HG03066 (cell line): ENCODE results near the gene PIGH.

Experiments used
- ATAC-seq: cut with Tn5 transposase; IDR thresholded peaks from one replicate; pipeline ENCODE4 v1.9.1; 2021; ENCODE audit warnings: low read depth; ENCODE audit not compliant: unreplicated experiment

The PIGH gene

GRCh38 chr14:67576216-67576955, 23.7 kb downstream of the PIGH start:
- no peak for ATAC-seq

GRCh38 chr14:67575684-67576083, 24.4 kb downstream of the PIGH start:
- ATAC-seq = no peak

- no peak for ATAC-seq
Observed at GRCh38 chr14:67574806-67575205, 25.3 kb downstream of the PIGH start.

GRCh38 chr14:67574156-67574555, 25.9 kb downstream of the PIGH start:
- ATAC-seq = no peak

GRCh38 chr14:67573228-67574010, 26.6 kb downstream of the PIGH start:
- ATAC-seq = no peak

GRCh38 chr14:67572608-67573007, 27.5 kb downstream of the PIGH start:
- ATAC-seq = no peak

- ATAC-seq = no peak
Observed at GRCh38 chr14:67571991-67572323, 28.1 kb downstream of the PIGH start.

GRCh38 chr14:67571275-67571990, 28.6 kb downstream of the PIGH start:
- ATAC-seq = no peak

- ATAC-seq = no peak
Observed at GRCh38 chr14:67570453-67570852, 29.6 kb downstream of the PIGH start.

GRCh38 chr14:67569651-67570290, 30.3 kb downstream of the PIGH start:
- no peak for ATAC-seq

- ATAC-seq = no peak
Observed at GRCh38 chr14:67569011-67569650, 30.9 kb downstream of the PIGH start.

GRCh38 chr14:67567654-67568053, 32.4 kb downstream of the PIGH start:
- no peak for ATAC-seq

- no peak for ATAC-seq
Observed at GRCh38 chr14:67566908-67567307, 33.2 kb downstream of the PIGH start.

- ATAC-seq = no peak
Observed at GRCh38 chr14:67564236-67564635, 35.8 kb downstream of the PIGH start.

- no peak for ATAC-seq
Observed at GRCh38 chr14:67562776-67563150, 37.3 kb downstream of the PIGH start.

GRCh38 chr14:67562025-67562775, 37.9 kb downstream of the PIGH start:
- ATAC-seq = no peak

- ATAC-seq = no peak
Observed at GRCh38 chr14:67559639-67560038, 40.4 kb downstream of the PIGH start.

- ATAC-seq = no peak
Observed at GRCh38 chr14:67557656-67558055, 42.4 kb downstream of the PIGH start.

- no peak for ATAC-seq
Observed at GRCh38 chr14:67557118-67557517, 43.0 kb downstream of the PIGH start.

- no peak for ATAC-seq
Observed at GRCh38 chr14:67556671-67557070, 43.4 kb downstream of the PIGH start.
